HepG2 (cell line): ENCODE data around the gene POLR3H. TPM values are rescaled to one million over a fixed set of nuclear protein-coding genes. Genes with fewer than 3 reads are reported as not detected.
A peak's percentile ranks its signal among the peaks of the same experiment; 100 is the strongest.

Source experiments
- HOXD1 ChIP-seq: sonication (generic); formaldehyde crosslinking; IDR thresholded peaks from 2 replicates; pipeline ENCODE4 v1.5.0; 2020; ENCODE audit warnings: missing genetic modification reagents
- IKZF4 ChIP-seq: sonication (generic); formaldehyde crosslinking; IDR thresholded peaks from 2 replicates; pipeline ENCODE4 v1.5.1; 2020; ENCODE audit warnings: borderline replicate concordance, mild to moderate bottlenecking, low read depth, missing genetic modification reagents; ENCODE audit errors: not compliant biosample characterization
- KMT2B ChIP-seq: IDR thresholded peaks from 2 replicates; pipeline ENCODE4 v1.6.1; 2016; ENCODE audit warnings: missing genetic modification reagents, missing compliant biosample characterization
- ZBTB33 ChIP-seq: sonication (generic); formaldehyde crosslinking; IDR thresholded peaks from 2 replicates; pipeline ENCODE4 v1.4.0; 2020; ENCODE audit warnings: missing genetic modification reagents
- ZFAT ChIP-seq: sonication (generic); formaldehyde crosslinking; conservative IDR thresholded peaks from 2 replicates; pipeline ENCODE4 v1.8.1; 2023; ENCODE audit warnings: missing genetic modification reagents, inconsistent platforms
- ZKSCAN5 ChIP-seq: sonication (generic); formaldehyde crosslinking; IDR thresholded peaks from 2 replicates; pipeline ENCODE4 v1.5.1; 2020; ENCODE audit warnings: mild to moderate bottlenecking, missing genetic modification reagents
- ZNF256 ChIP-seq: sonication (generic); formaldehyde crosslinking; conservative IDR thresholded peaks from 2 replicates; pipeline ENCODE4 v1.4.0; 2020; ENCODE audit warnings: missing genetic modification reagents
- ZNF460 ChIP-seq: sonication (generic); formaldehyde crosslinking; IDR thresholded peaks from 2 replicates; pipeline ENCODE4 v1.5.1; 2020; ENCODE audit warnings: missing genetic modification reagents, mild to moderate bottlenecking, borderline replicate concordance
- ZNF572 ChIP-seq: sonication (generic); formaldehyde crosslinking; IDR thresholded peaks from 2 replicates; pipeline ENCODE4 v1.5.1; 2020; ENCODE audit warnings: mild to moderate bottlenecking, missing genetic modification reagents
- ZNF589 ChIP-seq: sonication (generic); formaldehyde crosslinking; conservative IDR thresholded peaks from 2 replicates; pipeline ENCODE4 v1.8.0; 2022; ENCODE audit warnings: mild to moderate bottlenecking, moderate library complexity, missing genetic modification reagents
- polyA plus RNA-seq, 8 experiments: library from polyadenylated mRNA; depleted of rRNA in 3 of 8; stranded (reverse) in 7 of 8; unstranded in 1 of 8; fragments of >200 nt; fragmentation: Illumina TruSeq in 4 of 8; extraction: Trizol in 4 of 8; gene quantifications; 2 replicates each; pipeline versions ENCODE4 v1.2.1 to v1.2.3, GENCODE V29; 2011 to 2016; ENCODE audit warnings: low read depth in 4 of 8, missing spikeins in 1 of 8, mixed read lengths in 1 of 8; ENCODE audit not compliant: insufficient read depth in 1 of 8
- total RNA-seq, 5 experiments: library from RNA; depleted of rRNA; stranded (reverse); fragments of >200 nt; fragmentation: Illumina TruSeq; extraction: Trizol; gene quantifications; 2 replicates each; pipeline ENCODE4 v1.2.3, GENCODE V29; 2016; ENCODE audit warnings: low read depth in 1 of 5
- TF ChIP-seq, protein P1 (sequence below): IDR thresholded peaks from 2 replicates; pipeline ENCODE4 v1.6.1; 2016; ENCODE audit warnings: missing biosample characterization, missing genetic modification reagents, low read depth
- TF ChIP-seq, protein P2 (sequence below): sonication (generic); formaldehyde crosslinking; IDR thresholded peaks from 2 replicates; pipeline ENCODE4 v1.8.1; 2023; ENCODE audit warnings: missing genetic modification reagents, mild to moderate bottlenecking, borderline replicate concordance
- TF ChIP-seq, protein P3 (sequence below): sonication (generic); formaldehyde crosslinking; IDR thresholded peaks from 2 replicates; pipeline ENCODE4 v1.9.0; 2021; ENCODE audit warnings: missing genetic modification reagents, mild to moderate bottlenecking, borderline replicate concordance
- TF ChIP-seq, protein P4 (sequence below): sonication (generic); formaldehyde crosslinking; IDR thresholded peaks from 2 replicates; pipeline ENCODE4 v1.9.0; 2022; ENCODE audit warnings: missing genetic modification reagents, mild to moderate bottlenecking, borderline replicate concordance

POLR3H gene
- total and polyA plus RNA-seq, 2 of the 13 experiments (the other 11 are each of a cell fraction or from before 2014, with no cell fraction given), result 10.3 to 28.6 TPM

GRCh38 chr22:41532908-41533825 lies 11.1 kb downstream of the POLR3H start (continued):
- TF ChIP-seq, protein P1, sequence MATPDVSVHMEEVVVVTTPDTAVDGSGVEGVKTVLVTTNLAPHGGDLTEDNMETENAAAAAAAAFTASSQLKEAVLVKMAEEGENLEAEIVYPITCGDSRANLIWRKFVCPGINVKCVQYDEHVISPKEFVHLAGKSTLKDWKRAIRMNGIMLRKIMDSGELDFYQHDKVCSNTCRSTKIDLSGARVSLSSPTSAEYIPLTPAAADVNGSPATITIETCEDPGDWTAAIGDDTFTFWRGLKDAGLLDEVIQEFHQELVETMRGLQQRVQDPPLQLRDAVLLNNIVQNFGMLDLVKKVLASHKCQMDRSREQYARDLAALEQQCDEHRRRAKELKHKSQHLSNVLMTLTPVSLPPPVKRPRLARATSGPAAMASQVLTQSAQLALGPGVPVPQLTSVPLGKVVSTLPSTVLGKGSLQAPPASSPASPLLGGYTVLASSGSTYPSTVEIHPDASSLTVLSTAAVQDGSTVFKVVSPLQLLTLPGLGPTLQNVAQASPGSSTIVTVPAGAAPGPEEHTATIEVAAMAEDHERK (CRISPR knock-in tag), result no peak
- TF ChIP-seq IKZF4 (CRISPR knock-in tag), result no peak
- TF ChIP-seq, protein P2, sequence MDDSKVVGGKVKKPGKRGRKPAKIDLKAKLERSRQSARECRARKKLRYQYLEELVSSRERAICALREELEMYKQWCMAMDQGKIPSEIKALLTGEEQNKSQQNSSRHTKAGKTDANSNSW, result no peak
- TF ChIP-seq ZKSCAN5, result no peak
- TF ChIP-seq, protein P3, sequence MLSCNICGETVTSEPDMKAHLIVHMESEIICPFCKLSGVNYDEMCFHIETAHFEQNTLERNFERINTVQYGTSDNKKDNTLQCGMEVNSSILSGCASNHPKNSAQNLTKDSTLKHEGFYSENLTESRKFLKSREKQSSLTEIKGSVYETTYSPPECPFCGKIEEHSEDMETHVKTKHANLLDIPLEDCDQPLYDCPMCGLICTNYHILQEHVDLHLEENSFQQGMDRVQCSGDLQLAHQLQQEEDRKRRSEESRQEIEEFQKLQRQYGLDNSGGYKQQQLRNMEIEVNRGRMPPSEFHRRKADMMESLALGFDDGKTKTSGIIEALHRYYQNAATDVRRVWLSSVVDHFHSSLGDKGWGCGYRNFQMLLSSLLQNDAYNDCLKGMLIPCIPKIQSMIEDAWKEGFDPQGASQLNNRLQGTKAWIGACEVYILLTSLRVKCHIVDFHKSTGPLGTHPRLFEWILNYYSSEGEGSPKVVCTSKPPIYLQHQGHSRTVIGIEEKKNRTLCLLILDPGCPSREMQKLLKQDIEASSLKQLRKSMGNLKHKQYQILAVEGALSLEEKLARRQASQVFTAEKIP (CRISPR knock-in tag), result no peak
- no peak for TF ChIP-seq ZFAT (CRISPR knock-in tag)
- TF ChIP-seq ZNF589 (CRISPR knock-in tag), result no peak
- no peak for TF ChIP-seq KMT2B (CRISPR knock-in tag)
- TF ChIP-seq HOXD1, result no peak
- TF ChIP-seq, protein P4, sequence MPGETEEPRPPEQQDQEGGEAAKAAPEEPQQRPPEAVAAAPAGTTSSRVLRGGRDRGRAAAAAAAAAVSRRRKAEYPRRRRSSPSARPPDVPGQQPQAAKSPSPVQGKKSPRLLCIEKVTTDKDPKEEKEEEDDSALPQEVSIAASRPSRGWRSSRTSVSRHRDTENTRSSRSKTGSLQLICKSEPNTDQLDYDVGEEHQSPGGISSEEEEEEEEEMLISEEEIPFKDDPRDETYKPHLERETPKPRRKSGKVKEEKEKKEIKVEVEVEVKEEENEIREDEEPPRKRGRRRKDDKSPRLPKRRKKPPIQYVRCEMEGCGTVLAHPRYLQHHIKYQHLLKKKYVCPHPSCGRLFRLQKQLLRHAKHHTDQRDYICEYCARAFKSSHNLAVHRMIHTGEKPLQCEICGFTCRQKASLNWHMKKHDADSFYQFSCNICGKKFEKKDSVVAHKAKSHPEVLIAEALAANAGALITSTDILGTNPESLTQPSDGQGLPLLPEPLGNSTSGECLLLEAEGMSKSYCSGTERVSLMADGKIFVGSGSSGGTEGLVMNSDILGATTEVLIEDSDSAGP (CRISPR knock-in tag), result 0 out of 2 replicates have a peak, but pooled peaks have one; percentile 13
- 0 out of 2 replicates have a peak, but pooled peaks have one; percentile 52 for TF ChIP-seq ZNF256 (CRISPR knock-in tag)
- TF ChIP-seq ZNF572 (CRISPR knock-in tag), result peak; percentile 78; the same call in 1 of the 2 replicates
- no peak for TF ChIP-seq ZNF460
- TF ChIP-seq ZBTB33 (CRISPR knock-in tag), result peak; percentile 30; the same call in 1 of the 2 replicates
